ENCODE data around the gene SLC9A9.

Gene SLC9A9

GRCh38 chr3:143677430-143677829 lies 170.8 kb downstream of the SLC9A9 start:
- DNase-seq = no peak

GRCh38 chr3:143676747-143677146 lies 171.5 kb downstream of the SLC9A9 start:
- DNase-seq = no peak

- peak in 1 of 3 experiments; percentile 6 for DNase-seq
Observed at GRCh38 chr3:143676021-143676420, 172.2 kb downstream of the SLC9A9 start.

GRCh38 chr3:143674100-143674968 lies 173.9 kb downstream of the SLC9A9 start:
- DNase-seq = peak; percentile 42 to 87 (median 74)

- DNase-seq = peak in 1 of 3 experiments; percentile 51
Observed at GRCh38 chr3:143672396-143673165, 175.7 kb downstream of the SLC9A9 start.

- no peak for DNase-seq
Observed at GRCh38 chr3:143671626-143672025, 176.6 kb downstream of the SLC9A9 start.

- no peak for DNase-seq
Observed at GRCh38 chr3:143668924-143669790, 179.1 kb downstream of the SLC9A9 start.

- DNase-seq = no peak
Observed at GRCh38 chr3:143668385-143668784, 179.9 kb downstream of the SLC9A9 start.

- DNase-seq = no peak
Observed at GRCh38 chr3:143661677-143662076, 186.6 kb downstream of the SLC9A9 start.

- DNase-seq = no peak
Observed at GRCh38 chr3:143658861-143659260, 189.4 kb downstream of the SLC9A9 start.

GRCh38 chr3:143658116-143658515 lies 190.2 kb downstream of the SLC9A9 start:
- no peak for DNase-seq

- DNase-seq = no peak
Observed at GRCh38 chr3:143657391-143657790, 190.9 kb downstream of the SLC9A9 start.

GRCh38 chr3:143654906-143655305 lies 193.4 kb downstream of the SLC9A9 start:
- DNase-seq = no peak

- DNase-seq = no peak
Observed at GRCh38 chr3:143653935-143654334, 194.3 kb downstream of the SLC9A9 start.

- DNase-seq = no peak
Observed at GRCh38 chr3:143653493-143653892, 194.8 kb downstream of the SLC9A9 start.

- no peak for DNase-seq
Observed at GRCh38 chr3:143652118-143652517, 196.2 kb downstream of the SLC9A9 start.

- DNase-seq = no peak
Observed at GRCh38 chr3:143650827-143651226, 197.4 kb downstream of the SLC9A9 start.

- DNase-seq = no peak
Observed at GRCh38 chr3:143650120-143650519, 198.1 kb downstream of the SLC9A9 start.

GRCh38 chr3:143648708-143649107 lies 199.6 kb downstream of the SLC9A9 start:
- no peak for DNase-seq

GRCh38 chr3:143648218-143648617 lies 200.1 kb downstream of the SLC9A9 start:
- DNase-seq = no peak

- DNase-seq = peak; percentile 67 to 87 (median 69)
Observed at GRCh38 chr3:143644370-143645089, 203.7 kb downstream of the SLC9A9 start.

- DNase-seq = no peak
Observed at GRCh38 chr3:143643905-143644304, 204.4 kb downstream of the SLC9A9 start.
